Measurements from ENCODE around the gene CHST7.

Gene CHST7

DNA sequence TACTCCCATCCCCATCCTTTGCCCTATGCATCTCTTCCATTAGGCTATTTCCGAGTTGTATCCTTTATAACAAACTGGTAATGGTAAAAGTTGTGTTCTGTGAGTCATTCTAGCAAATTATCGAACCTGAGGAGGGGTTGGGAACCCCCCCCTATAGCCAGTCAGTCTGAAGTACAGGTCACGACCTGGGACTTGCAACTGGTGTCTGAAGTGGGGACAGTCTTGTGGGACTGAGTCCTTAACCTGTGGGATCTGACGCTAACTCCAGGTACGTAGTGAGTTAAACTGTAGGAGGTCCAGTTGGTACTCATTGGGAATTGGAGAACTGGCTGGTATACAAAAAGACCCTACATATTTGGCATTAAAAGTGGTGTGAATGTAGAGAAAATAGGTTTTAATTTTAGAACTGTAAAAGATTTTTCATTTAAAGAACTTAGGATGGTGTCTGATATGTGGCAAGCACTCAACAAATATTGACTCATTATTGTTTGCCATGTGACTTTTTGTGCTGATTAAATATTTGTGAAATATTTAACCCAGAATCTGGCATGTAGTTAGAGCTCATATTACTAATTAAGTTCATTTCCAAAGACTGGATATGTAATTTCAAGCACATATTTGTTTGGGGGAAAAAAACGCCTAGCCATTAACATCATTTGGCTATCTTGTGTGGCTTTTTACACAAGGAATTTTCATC, 50.7 kb downstream of the CHST7 start:
- Histone ChIP-seq H3K14ac (ENCODE audit: low read length in 2 of 2) (no peak overlapping the region), H3K9ac (ENCODE audit: low read length) (no peak overlapping the region), H2BK5ac (ENCODE audit: low read depth, low read length, poor library complexity, severe bottlenecking) (no peak overlapping the region), H3K18ac (ENCODE audit: low read depth in 1 of 2, low read length in 2 of 2) (no peak overlapping the region), H2BK15ac (ENCODE audit: low read depth, poor library complexity, severe bottlenecking) (no peak overlapping the region), H3K27me3 (ENCODE audit: control insufficient read depth in 1 of 2, insufficient read depth in 1 of 2, low read length in 2 of 2) (peaks cover 0 to 14% of the 10 kb centered on the region in 2 experiments), H4K91ac (ENCODE audit: low read length) (no peak overlapping the region), H3K9me3 (ENCODE audit: control insufficient read depth, low read length) (peaks cover 6% of the 10 kb centered on the region), H3K4me3 (ENCODE audit: insufficient read depth in 1 of 2, low read depth in 1 of 2, low read length in 2 of 2) (no peak overlapping the region), H3K4ac (ENCODE audit: low read depth in 1 of 2, low read length in 2 of 2) (no peak overlapping the region), H2AFZ (ENCODE audit: low read depth, low read length) (no peak overlapping the region), H3K4me1 (ENCODE audit: control insufficient read depth, insufficient read depth, low read depth, low read length) (peaks cover 4% of the 10 kb centered on the region), H3K4me2 (ENCODE audit: low read length, poor library complexity, severe bottlenecking) (no peak overlapping the region), H3K23ac (ENCODE audit: low read length in 2 of 2) (no peak overlapping the region), H3K36me3 (ENCODE audit: control insufficient read depth in 1 of 2, insufficient read depth in 2 of 2, low read depth in 1 of 2, low read length in 2 of 2) (peaks cover 0 to 11% of the 10 kb centered on the region in 2 experiments), H2BK12ac (ENCODE audit: low read length in 2 of 2) (no peak overlapping the region), H2BK120ac (ENCODE audit: low read depth, low read length) (no peak overlapping the region), H3K79me1 (replicated peaks; ENCODE audit: low read length, poor library complexity, severe bottlenecking) (no peaks in the 10 kb centered on the region), H2AK5ac (ENCODE audit: low read length, severe bottlenecking) (no peak overlapping the region), H4K8ac (ENCODE audit: low read length) (no peak overlapping the region), H3K27ac (ENCODE audit: low read length, poor library complexity, severe bottlenecking) (no peak overlapping the region)
- no peak for DNase-seq
- WGBS = 96% methylated on average over 5 of the region's 6 CpGs

DNA sequence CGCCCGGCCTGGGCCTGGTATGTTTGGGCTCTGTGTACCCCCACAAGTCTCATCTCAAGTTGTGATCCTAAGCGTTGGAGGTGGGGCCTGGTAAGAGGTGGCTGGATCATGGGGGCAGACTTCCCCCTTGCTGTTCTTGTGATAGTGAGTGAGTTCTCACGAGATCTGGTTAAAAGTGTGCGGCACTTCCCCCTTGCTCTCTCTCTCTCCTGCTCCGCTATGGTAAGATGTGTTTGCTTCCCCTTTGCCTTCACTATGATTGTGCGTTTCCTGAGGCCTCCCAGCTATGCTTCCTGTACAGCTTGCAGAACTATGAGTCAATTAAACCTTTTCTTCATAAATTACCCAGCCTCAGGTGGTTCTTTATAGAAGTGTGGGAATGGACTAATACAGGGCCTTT, 53.0 kb downstream of the CHST7 start:
- Histone ChIP-seq H4K8ac (ENCODE audit: low read length) (no peak overlapping the region), H2BK5ac (ENCODE audit: low read depth, low read length, poor library complexity, severe bottlenecking) (no peak overlapping the region), H2AFZ (ENCODE audit: low read depth, low read length) (no peak overlapping the region), H3K14ac (ENCODE audit: low read length in 2 of 2) (no peak overlapping the region), H3K27ac (ENCODE audit: low read length, poor library complexity, severe bottlenecking) (no peak overlapping the region), H3K4me2 (ENCODE audit: low read length, poor library complexity, severe bottlenecking) (no peak overlapping the region), H3K4me3 (ENCODE audit: insufficient read depth in 1 of 2, low read depth in 1 of 2, low read length in 2 of 2) (no peak overlapping the region), H3K18ac (ENCODE audit: low read depth in 1 of 2, low read length in 2 of 2) (no peak overlapping the region), H3K9me3 (ENCODE audit: control insufficient read depth, low read length) (no peaks in the 10 kb centered on the region), H2AK5ac (ENCODE audit: low read length, severe bottlenecking) (no peak overlapping the region), H2BK12ac (ENCODE audit: low read length in 2 of 2) (no peak overlapping the region), H2BK15ac (ENCODE audit: low read depth, poor library complexity, severe bottlenecking) (no peak overlapping the region), H3K23ac (ENCODE audit: low read length in 2 of 2) (no peak overlapping the region), H3K36me3 (ENCODE audit: control insufficient read depth in 1 of 2, insufficient read depth in 2 of 2, low read depth in 1 of 2, low read length in 2 of 2) (peaks cover 0 to 5% of the 10 kb centered on the region in 2 experiments), H4K91ac (ENCODE audit: low read length) (no peak overlapping the region), H3K27me3 (ENCODE audit: control insufficient read depth in 1 of 2, insufficient read depth in 1 of 2, low read length in 2 of 2) (peaks cover 0 to 22% of the 10 kb centered on the region in 2 experiments), H3K4ac (ENCODE audit: low read depth in 1 of 2, low read length in 2 of 2) (no peak overlapping the region), H2BK120ac (ENCODE audit: low read depth, low read length) (no peak overlapping the region), H3K4me1 (ENCODE audit: control insufficient read depth, insufficient read depth, low read depth, low read length) (peaks cover 4% of the 10 kb centered on the region), H3K9ac (ENCODE audit: low read length) (no peak overlapping the region), H3K79me1 (replicated peaks; ENCODE audit: low read length, poor library complexity, severe bottlenecking) (no peaks in the 10 kb centered on the region)
- no peak for DNase-seq
- 88% methylated on average over 5 of the region's 7 CpGs for WGBS

DNA sequence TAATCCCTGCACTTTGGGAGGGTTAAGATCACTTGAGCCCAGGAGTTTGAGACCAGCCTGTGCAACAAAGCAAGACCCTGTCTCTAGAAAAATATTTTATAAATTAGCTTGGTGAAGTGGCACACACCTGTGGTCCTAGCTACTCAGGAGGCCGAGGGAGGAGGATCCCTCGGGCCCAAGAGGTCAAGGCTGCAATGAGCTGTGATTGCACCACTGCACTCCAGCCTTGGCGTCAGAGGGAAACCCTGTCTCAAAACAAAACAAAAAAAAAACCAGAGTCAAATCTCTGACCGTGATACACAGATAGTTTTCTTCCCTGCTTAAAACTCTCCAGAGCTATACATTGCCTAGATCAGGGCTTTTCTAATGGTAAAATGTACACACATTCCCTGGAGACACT, 53.5 kb downstream of the CHST7 start:
- Histone ChIP-seq H4K91ac (ENCODE audit: low read length) (no peak overlapping the region), H2BK15ac (ENCODE audit: low read depth, poor library complexity, severe bottlenecking) (no peak overlapping the region), H3K27ac (ENCODE audit: low read length, poor library complexity, severe bottlenecking) (no peak overlapping the region), H4K8ac (ENCODE audit: low read length) (no peak overlapping the region), H3K18ac (ENCODE audit: low read depth in 1 of 2, low read length in 2 of 2) (no peak overlapping the region), H2BK120ac (ENCODE audit: low read depth, low read length) (no peak overlapping the region), H3K4me3 (ENCODE audit: insufficient read depth in 1 of 2, low read depth in 1 of 2, low read length in 2 of 2) (no peak overlapping the region), H3K4me2 (ENCODE audit: low read length, poor library complexity, severe bottlenecking) (no peak overlapping the region), H3K36me3 (ENCODE audit: control insufficient read depth in 1 of 2, insufficient read depth in 2 of 2, low read depth in 1 of 2, low read length in 2 of 2) (peaks cover 0 to 5% of the 10 kb centered on the region in 2 experiments), H3K9ac (ENCODE audit: low read length) (peak overlapping the region; percentile 5), H3K14ac (ENCODE audit: low read length in 2 of 2) (no peak overlapping the region), H3K27me3 (ENCODE audit: control insufficient read depth in 1 of 2, insufficient read depth in 1 of 2, low read length in 2 of 2) (peaks cover 0 to 22% of the 10 kb centered on the region in 2 experiments), H3K79me1 (replicated peaks; ENCODE audit: low read length, poor library complexity, severe bottlenecking) (no peaks in the 10 kb centered on the region), H3K23ac (ENCODE audit: low read length in 2 of 2) (no peak overlapping the region), H2AK5ac (ENCODE audit: low read length, severe bottlenecking) (no peak overlapping the region), H2AFZ (ENCODE audit: low read depth, low read length) (no peak overlapping the region), H3K4me1 (ENCODE audit: control insufficient read depth, insufficient read depth, low read depth, low read length) (peaks cover 4% of the 10 kb centered on the region), H3K4ac (ENCODE audit: low read depth in 1 of 2, low read length in 2 of 2) (no peak overlapping the region), H2BK12ac (ENCODE audit: low read length in 2 of 2) (peak overlapping the region in 1 of 2 experiments; percentile 18), H2BK5ac (ENCODE audit: low read depth, low read length, poor library complexity, severe bottlenecking) (no peak overlapping the region), H3K9me3 (ENCODE audit: control insufficient read depth, low read length) (no peaks in the 10 kb centered on the region)
- 59% methylated on average over 3 of the region's 4 CpGs for WGBS
- DNase-seq = no peak

DNA sequence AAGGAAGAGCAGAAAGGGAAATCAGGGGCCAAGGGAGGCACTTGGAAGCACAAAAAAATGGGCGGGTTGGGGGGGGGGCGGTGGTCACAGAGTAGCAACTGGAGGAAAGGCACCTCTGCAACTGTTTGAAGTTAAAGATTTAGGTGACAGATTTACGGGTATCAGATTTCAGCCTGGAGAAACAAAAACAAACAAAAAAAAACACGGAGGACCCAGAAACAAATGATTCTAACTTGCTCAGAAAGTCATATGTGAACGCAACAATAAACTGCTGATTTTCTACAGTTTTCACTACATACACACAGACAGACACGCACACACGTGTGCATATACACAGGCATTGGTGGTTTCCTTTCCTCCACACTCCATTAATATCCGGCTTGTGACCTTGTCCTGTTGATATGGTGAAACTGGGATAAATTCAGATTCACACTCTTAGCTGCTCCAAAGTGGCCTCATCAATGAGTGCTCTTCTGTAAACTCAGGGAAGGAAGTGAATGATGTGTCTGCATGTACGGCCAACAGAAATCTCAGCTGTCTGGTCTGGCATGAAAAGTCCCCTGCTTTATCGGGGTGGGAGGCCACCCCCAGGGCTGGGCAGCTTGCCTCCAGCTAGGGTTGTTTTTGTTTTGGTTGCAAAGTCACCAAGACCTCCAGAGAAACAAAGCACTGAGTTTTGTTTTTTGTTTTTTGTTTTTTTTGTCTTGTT, 54.3 kb downstream of the CHST7 start:
- Histone ChIP-seq H2AK5ac (ENCODE audit: low read length, severe bottlenecking) (no peak overlapping the region), H3K27ac (ENCODE audit: low read length, poor library complexity, severe bottlenecking) (no peak overlapping the region), H2BK12ac (ENCODE audit: low read length in 2 of 2) (no peak overlapping the region), H2AFZ (ENCODE audit: low read depth, low read length) (no peak overlapping the region), H2BK120ac (ENCODE audit: low read depth, low read length) (no peak overlapping the region), H3K9ac (ENCODE audit: low read length) (peak overlapping the region; percentile 71), H3K18ac (ENCODE audit: low read depth in 1 of 2, low read length in 2 of 2) (no peak overlapping the region), H3K36me3 (ENCODE audit: control insufficient read depth in 1 of 2, insufficient read depth in 2 of 2, low read depth in 1 of 2, low read length in 2 of 2) (peaks cover 0 to 5% of the 10 kb centered on the region in 2 experiments), H3K23ac (ENCODE audit: low read length in 2 of 2) (no peak overlapping the region), H3K9me3 (ENCODE audit: control insufficient read depth, low read length) (no peaks in the 10 kb centered on the region), H4K8ac (ENCODE audit: low read length) (no peak overlapping the region), H3K4me1 (ENCODE audit: control insufficient read depth, insufficient read depth, low read depth, low read length) (peaks cover 4% of the 10 kb centered on the region), H3K79me1 (replicated peaks; ENCODE audit: low read length, poor library complexity, severe bottlenecking) (no peaks in the 10 kb centered on the region), H3K27me3 (ENCODE audit: control insufficient read depth in 1 of 2, insufficient read depth in 1 of 2, low read length in 2 of 2) (peaks cover 0 to 17% of the 10 kb centered on the region in 2 experiments), H3K14ac (ENCODE audit: low read length in 2 of 2) (no peak overlapping the region), H3K4me3 (ENCODE audit: insufficient read depth in 1 of 2, low read depth in 1 of 2, low read length in 2 of 2) (no peak overlapping the region), H3K4ac (ENCODE audit: low read depth in 1 of 2, low read length in 2 of 2) (no peak overlapping the region), H4K91ac (ENCODE audit: low read length) (no peak overlapping the region), H2BK5ac (ENCODE audit: low read depth, low read length, poor library complexity, severe bottlenecking) (no peak overlapping the region), H2BK15ac (ENCODE audit: low read depth, poor library complexity, severe bottlenecking) (no peak overlapping the region), H3K4me2 (ENCODE audit: low read length, poor library complexity, severe bottlenecking) (no peak overlapping the region)
- peak; percentile 26 for DNase-seq
- WGBS = 35% methylated on average over 7 of the region's 10 CpGs
